ENCODE results near the gene LRRC75A. TPM values are rescaled to one million over a fixed set of nuclear protein-coding genes. Genes with fewer than 3 reads are reported as not detected.

The LRRC75A gene
- total and polyA plus RNA-seq, 7 experiments from 2014 or later: 0.92 to 5.2 (median 3.3) TPM

- peaks cover 0 to 4% (median 0%) of the 10 kb centered on the region in 7 donors for H3K4me1 Mint-ChIP-seq
Measured at GRCh38 chr17:16467886-16468285, 24.1 kb downstream of the LRRC75A start.

GRCh38 chr17:16467044-16467443 lies 24.9 kb downstream of the LRRC75A start:
- Histone ChIP-seq H3K27ac (ENCODE audit: low read depth, low read length) (no peak overlapping the region), H3K4me1 (ENCODE audit: control insufficient read depth in 2 of 2, insufficient read depth in 2 of 2, low read length in 2 of 2) (no peaks in the 10 kb centered on the region), H3K9me3 (ENCODE audit: control insufficient read depth in 2 of 3, low read length in 3 of 3) (no peaks in the 10 kb centered on the region), H3K36me3 (ENCODE audit: control insufficient read depth in 2 of 3, insufficient read depth in 3 of 3, low read length in 3 of 3) (no peaks in the 10 kb centered on the region), H3K27me3 (ENCODE audit: control insufficient read depth in 2 of 2, insufficient read depth in 2 of 2, low read length in 2 of 2) (no peaks in the 10 kb centered on the region), H3K4me3 (ENCODE audit: low read length) (no peak overlapping the region)
- Mint-ChIP-seq H3K27ac (no peak overlapping the region), H3K27me3 (no peaks in the 10 kb centered on the region), H3K4me3 (no peak overlapping the region), H3K9me3 (no peaks in the 10 kb centered on the region), H3K36me3 (peaks cover 0 to 8% (median 0%) of the 10 kb centered on the region in 5 donors), H3K4me1 (peaks cover 0 to 4% (median 0%) of the 10 kb centered on the region in 7 donors)
- intact Hi-C loops (cut with micrococcal nuclease): no loop called here
- ChIA-PET POLR2A (no interaction called here), CTCF (no interaction called here)
- ATAC-seq (no peak), DNase-seq (no peak)

More at GRCh38 chr17:16467886-16468285, 24.1 kb downstream of the LRRC75A start:
- Mint-ChIP-seq H3K27me3 (no peaks in the 10 kb centered on the region), H3K36me3 (peaks cover 0 to 8% (median 0%) of the 10 kb centered on the region in 5 donors), H3K27ac (no peak overlapping the region), H3K9me3 (no peaks in the 10 kb centered on the region), H3K4me3 (no peak overlapping the region)
- CTCF ChIA-PET: no interaction called here
- Histone ChIP-seq H3K9me3 (ENCODE audit: control insufficient read depth in 2 of 3, low read length in 3 of 3) (no peaks in the 10 kb centered on the region), H3K27me3 (ENCODE audit: control insufficient read depth in 2 of 2, insufficient read depth in 2 of 2, low read length in 2 of 2) (no peaks in the 10 kb centered on the region), H3K4me3 (ENCODE audit: low read length) (no peak overlapping the region), H3K27ac (ENCODE audit: low read depth, low read length) (no peak overlapping the region), H3K4me1 (ENCODE audit: control insufficient read depth in 2 of 2, insufficient read depth in 2 of 2, low read length in 2 of 2) (no peaks in the 10 kb centered on the region), H3K36me3 (ENCODE audit: control insufficient read depth in 2 of 3, insufficient read depth in 3 of 3, low read length in 3 of 3) (no peaks in the 10 kb centered on the region)
- ATAC-seq (no peak), DNase-seq (no peak)
- POLR2A ChIA-PET: no interaction called here
- intact Hi-C loops (cut with micrococcal nuclease): no loop called here

DNA sequence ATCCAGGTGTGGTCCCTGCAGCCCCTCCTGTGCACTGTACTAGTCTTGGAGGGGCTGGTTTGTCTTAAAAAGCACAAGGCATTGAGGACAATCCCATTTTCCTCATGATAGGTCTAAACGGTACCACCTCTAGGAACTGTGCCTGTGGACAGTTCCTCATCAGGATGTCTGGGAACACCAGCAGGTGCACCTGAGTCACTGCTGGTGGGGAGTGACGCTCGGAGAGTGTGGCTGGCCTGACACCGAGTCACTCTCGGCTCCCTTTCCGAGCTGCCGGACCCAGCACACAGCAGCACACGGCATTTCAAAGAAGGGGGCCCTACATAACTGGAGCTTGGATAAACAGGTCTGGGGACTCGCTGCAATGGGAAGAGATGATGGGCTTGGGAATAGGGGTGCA lies 25.6 kb downstream of the LRRC75A start:
- no peak for ATAC-seq
- H3K27ac Mint-ChIP-seq: peak overlapping the region in 1 of 9 donors; percentile 2
- H3K36me3 ChIP-seq (ENCODE audit: control insufficient read depth in 2 of 3, insufficient read depth in 3 of 3, low read length in 3 of 3): no peaks in the 10 kb centered on the region
- ChIA-PET POLR2A (no interaction called here), CTCF (no interaction called here)
- H3K4me3 Mint-ChIP-seq: no peak overlapping the region
- H3K9me3 Mint-ChIP-seq: no peaks in the 10 kb centered on the region
- no peaks in the 10 kb centered on the region for H3K4me1 ChIP-seq (ENCODE audit: control insufficient read depth in 2 of 2, insufficient read depth in 2 of 2, low read length in 2 of 2)
- H3K27ac ChIP-seq (ENCODE audit: low read depth, low read length): no peak overlapping the region
- no peak overlapping the region for H3K4me3 ChIP-seq (ENCODE audit: low read length)
- H3K4me1 Mint-ChIP-seq: peaks cover 0 to 1% (median 0%) of the 10 kb centered on the region in 7 donors
- DNase-seq: no peak
- H3K27me3 ChIP-seq (ENCODE audit: control insufficient read depth in 2 of 2, insufficient read depth in 2 of 2, low read length in 2 of 2): no peaks in the 10 kb centered on the region
- no peaks in the 10 kb centered on the region for H3K27me3 Mint-ChIP-seq
- intact Hi-C loops (cut with micrococcal nuclease): no loop called here
- peaks cover 0 to 4% (median 0%) of the 10 kb centered on the region in 5 donors for H3K36me3 Mint-ChIP-seq
- no peaks in the 10 kb centered on the region for H3K9me3 ChIP-seq (ENCODE audit: control insufficient read depth in 2 of 3, low read length in 3 of 3)

DNA sequence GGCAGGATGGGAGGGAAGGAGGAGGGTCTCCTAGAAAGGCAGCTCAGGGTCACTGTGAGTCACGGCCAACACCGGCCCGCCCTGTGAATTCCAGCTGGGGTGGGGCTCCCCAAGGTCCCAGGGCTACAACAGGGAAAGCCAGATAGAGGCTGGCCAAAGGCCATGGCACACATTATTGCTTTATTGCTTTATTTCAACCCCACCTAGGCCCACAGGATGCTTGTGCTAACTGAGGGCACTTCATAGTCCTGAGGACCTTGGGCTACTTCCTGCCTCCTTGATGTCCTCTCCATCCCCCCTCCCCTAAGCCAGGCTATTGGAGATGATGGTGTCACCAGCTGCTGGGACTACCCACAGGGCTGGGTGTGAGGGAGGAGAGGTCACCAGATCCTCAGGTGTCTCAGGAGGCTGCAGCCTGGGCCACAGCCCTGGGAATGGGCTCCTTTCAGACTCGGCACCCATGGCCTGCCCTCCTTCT lies 26.1 kb downstream of the LRRC75A start:
- Mint-ChIP-seq H3K27me3 (no peaks in the 10 kb centered on the region), H3K4me3 (no peak overlapping the region), H3K4me1 (peaks cover 0 to 1% (median 0%) of the 10 kb centered on the region in 7 donors), H3K9me3 (no peaks in the 10 kb centered on the region), H3K36me3 (peaks cover 0 to 4% (median 0%) of the 10 kb centered on the region in 5 donors), H3K27ac (no peak overlapping the region)
- no peaks in the 10 kb centered on the region for H3K27me3 ChIP-seq (ENCODE audit: control insufficient read depth in 2 of 2, insufficient read depth in 2 of 2, low read length in 2 of 2)
- no peaks in the 10 kb centered on the region for H3K36me3 ChIP-seq (ENCODE audit: control insufficient read depth in 2 of 3, insufficient read depth in 3 of 3, low read length in 3 of 3)
- POLR2A ChIA-PET: no interaction called here
- H3K9me3 ChIP-seq (ENCODE audit: control insufficient read depth in 2 of 3, low read length in 3 of 3): no peaks in the 10 kb centered on the region
- CTCF ChIA-PET: no interaction called here
- H3K27ac ChIP-seq (ENCODE audit: low read depth, low read length): no peak overlapping the region
- ATAC-seq: no peak
- H3K4me1 ChIP-seq (ENCODE audit: control insufficient read depth in 2 of 2, insufficient read depth in 2 of 2, low read length in 2 of 2): no peaks in the 10 kb centered on the region
- intact Hi-C loops (cut with micrococcal nuclease): no loop called here
- H3K4me3 ChIP-seq (ENCODE audit: low read length): no peak overlapping the region
- DNase-seq: no peak

DNA sequence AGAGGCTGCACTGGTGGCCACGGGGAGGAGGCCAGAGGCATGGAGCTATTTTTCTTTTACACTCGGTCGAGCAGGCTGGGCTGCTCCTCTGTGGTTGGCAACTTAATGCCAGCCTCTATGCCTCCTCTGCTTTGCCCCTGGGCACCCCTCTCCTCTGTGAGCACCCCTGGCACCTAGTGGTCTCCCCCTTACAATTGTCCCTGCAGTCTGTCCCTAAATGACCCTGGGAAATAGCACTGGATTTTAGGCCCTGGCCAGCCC lies 27.0 kb downstream of the LRRC75A start:
- no peak for DNase-seq

GRCh38 chr17:16464303-16465051 lies 27.5 kb downstream of the LRRC75A start:
- Histone ChIP-seq H3K4me3 (ENCODE audit: low read length) (no peak overlapping the region), H3K36me3 (ENCODE audit: control insufficient read depth in 2 of 3, insufficient read depth in 3 of 3, low read length in 3 of 3) (no peaks in the 10 kb centered on the region), H3K4me1 (ENCODE audit: control insufficient read depth in 2 of 2, insufficient read depth in 2 of 2, low read length in 2 of 2) (no peaks in the 10 kb centered on the region), H3K9me3 (ENCODE audit: control insufficient read depth in 2 of 3, low read length in 3 of 3) (no peaks in the 10 kb centered on the region), H3K27ac (ENCODE audit: low read depth, low read length) (no peak overlapping the region), H3K27me3 (ENCODE audit: control insufficient read depth in 2 of 2, insufficient read depth in 2 of 2, low read length in 2 of 2) (no peaks in the 10 kb centered on the region)
- Mint-ChIP-seq H3K4me3 (no peak overlapping the region), H3K36me3 (no peaks in the 10 kb centered on the region), H3K27me3 (no peaks in the 10 kb centered on the region), H3K27ac (no peak overlapping the region), H3K4me1 (peaks cover 0 to 1% (median 0%) of the 10 kb centered on the region in 7 donors), H3K9me3 (no peaks in the 10 kb centered on the region)
- intact Hi-C loops (cut with micrococcal nuclease): no loop called here
- ChIA-PET CTCF (interaction anchor here (4.3 kb wide), 1 partner anchor 12 kb away, joined by 19 read pairs; no protein-coding TSS in a partner anchor), POLR2A (no interaction called here)
- ATAC-seq (no peak), DNase-seq (no peak)

More for the DNA sequence above, 27.0 kb downstream of the LRRC75A start:
- ATAC-seq: no peak
- H3K36me3 Mint-ChIP-seq: no peaks in the 10 kb centered on the region
- H3K9me3 Mint-ChIP-seq: no peaks in the 10 kb centered on the region
- POLR2A ChIA-PET: no interaction called here
- no peaks in the 10 kb centered on the region for H3K4me1 ChIP-seq (ENCODE audit: control insufficient read depth in 2 of 2, insufficient read depth in 2 of 2, low read length in 2 of 2)
- H3K4me3 ChIP-seq (ENCODE audit: low read length): no peak overlapping the region
- no peaks in the 10 kb centered on the region for H3K9me3 ChIP-seq (ENCODE audit: control insufficient read depth in 2 of 3, low read length in 3 of 3)
- peak overlapping the region in 1 of 9 donors; percentile 70 for H3K27ac Mint-ChIP-seq
- H3K27ac ChIP-seq (ENCODE audit: low read depth, low read length): no peak overlapping the region
- peaks cover 0 to 1% (median 0%) of the 10 kb centered on the region in 7 donors for H3K4me1 Mint-ChIP-seq
- intact Hi-C loops (cut with micrococcal nuclease): no loop called here
- H3K36me3 ChIP-seq (ENCODE audit: control insufficient read depth in 2 of 3, insufficient read depth in 3 of 3, low read length in 3 of 3): no peaks in the 10 kb centered on the region
- no peak overlapping the region for H3K4me3 Mint-ChIP-seq
- CTCF ChIA-PET: no interaction called here
- H3K27me3 ChIP-seq (ENCODE audit: control insufficient read depth in 2 of 2, insufficient read depth in 2 of 2, low read length in 2 of 2): no peaks in the 10 kb centered on the region
- H3K27me3 Mint-ChIP-seq: no peaks in the 10 kb centered on the region
